Adrenal gland (tissue), 12 donors: ENCODE results near the gene DIP2C. TPM values are rescaled to one million over a fixed set of nuclear protein-coding genes. Genes with fewer than 3 reads are reported as not detected.

Experiments
- DNase-seq, 7 donors: peaks; one replicate each; pipeline ENCODE4 v3.0.0-alpha.2; 2019 to 2020
- H3K27ac ChIP-seq, 5 donors: fragments of 200-600 bp; sonication (generic) in 4 of 5; 1 replicate in 3 of 5; 2 replicates in 2 of 5; pipeline versions ENCODE4 v1.5.1 to v1.8.0; 2016 to 2020; ENCODE audit warnings: mild to moderate bottlenecking in 1 of 5
- H3K27me3 ChIP-seq: fragments of 200-600 bp; 2 replicates; pipeline ENCODE4 v1.8.0; 2021
- H3K36me3 ChIP-seq, 2 donors: fragments of 200-600 bp; replicated peaks in 1 of 2; 1 replicate in 1 of 2; 2 replicates in 1 of 2; pipeline versions ENCODE4 v1.5.1 to v1.8.0; 2018 to 2022
- H3K4me1 ChIP-seq, 2 donors: fragments of 200-600 bp; replicated peaks in 1 of 2; 1 replicate in 1 of 2; 2 replicates in 1 of 2; pipeline versions ENCODE4 v1.5.1 to v1.8.0; 2018 to 2021
- H3K4me3 ChIP-seq, 4 donors: fragments of 200-600 bp; sonication (generic) in 3 of 4; one replicate each; pipeline ENCODE4 v1.5.1; 2016 to 2018
- H3K9me3 ChIP-seq, 3 donors: fragments of 200-600 bp; sonication (generic) in 1 of 3; replicated peaks in 1 of 3; 1 replicate in 2 of 3; 2 replicates in 1 of 3; pipeline versions ENCODE4 v1.5.1 to v1.8.0; 2016 to 2021
- CTCF ChIP-seq, 6 experiments: fragments of 450-650 bp in 4 of 6; fragments of 200-600 bp in 2 of 6; sonication (generic) in 1 of 6; IDR thresholded peaks; 1 replicate in 5 of 6; 2 replicates in 1 of 6; pipeline versions ENCODE4 v1.5.1 to v1.8.0; 2016 to 2021; ENCODE audit warnings: antibody characterized with exemption in 6 of 6, mild to moderate bottlenecking in 2 of 6, moderate library complexity in 1 of 6
- POLR2A ChIP-seq, 2 donors: fragments of 450-650 bp; IDR thresholded peaks; one replicate each; pipeline ENCODE4 v1.6.1; 2017; ENCODE audit warnings: antibody characterized with exemption in 2 of 2, mild to moderate bottlenecking in 2 of 2, moderate library complexity in 1 of 2
- WGBS, 4 donors: extraction: QIAGEN DNeasy Blood & Tissue Kit in 2 of 4; methylation state at CpG; one replicate each; pipeline versions ENCODE4 v1.1.5 to v1.1.7; 2013 to 2017; 5-methylcytosine and 5-hydroxymethylcytosine counted together
- intact Hi-C, 2 donors: fragments of 100-400 bp; cut with DNase I; formaldehyde crosslinking; loops; one replicate each; pipeline versions ENCODE4 v1.14.1 to v1.15.0; 2022 to 2023
- polyA plus RNA-seq, 3 donors: library from polyadenylated mRNA; stranded (reverse); fragments of 200-250 nt in 2 of 3; fragments of 350-450 nt in 1 of 3; fragmentation: Illumina TruSeq in 1 of 3; extraction: RNeasy Lipid Tissue Mini Kit (QIAGEN cat#74804) in 1 of 3; gene quantifications; one replicate each; pipeline ENCODE4 v1.2.3, GENCODE V29; 2013 to 2014
- total RNA-seq, 9 donors: library from RNA; depleted of rRNA in 4 of 9; stranded (reverse); fragments of >200 nt in 4 of 9; fragments of 120-200 nt in 1 of 9; fragmentation: NEBNext Ultra II Directional in 1 of 9; extraction: Animal tissue kit (Norgen Biotek cat#: 25700) in 1 of 9; gene quantifications; one replicate each; pipeline versions ENCODE4 v1.1.0 to v1.2.4, GENCODE V29; 2013 to 2023
- donor health status: healthy with polysubstance abuse.
- donor health status: Bipolar disorder and iron deficiency.
- donor health status: DM: yes; HTN: yes; CAD: no.
- donor health status: DM: no; HTN: no; CAD: no.
- donor health status: DM: no; HTN: no; CAD: no.
- donor health status: DM: yes; HTN: yes; CAD: no.

The DIP2C gene
- total and polyA plus RNA-seq, 12 donors = 4.8 to 23.9 (median 19.7) TPM

GRCh38 chr10:552679-553078 is 136.8 kb downstream of the DIP2C start:
- H3K4me3 ChIP-seq = no peak overlapping the region
- H3K27me3 ChIP-seq = no peaks in the 10 kb centered on the region
- TF ChIP-seq POLR2A (IDR thresholded peaks at IDR 0.05) (no peak), CTCF (IDR thresholded peaks at IDR 0.05) (no peak)
- no peaks in the 10 kb centered on the region for H3K4me1 ChIP-seq
- WGBS, 4 donors = 93 to 96% (median 94%) methylated on average over 8 of the region's 8 CpGs
- H3K27ac ChIP-seq = no peak overlapping the region
- H3K9me3 ChIP-seq = no peaks in the 10 kb centered on the region
- intact Hi-C loops = no loop called here
- no peaks in the 10 kb centered on the region for H3K36me3 ChIP-seq
- DNase-seq = peak in 1 of 7 donors; percentile 10

GRCh38 chr10:551373-552252 is 137.9 kb downstream of the DIP2C start:
- H3K27ac ChIP-seq = no peak overlapping the region
- H3K27me3 ChIP-seq = no peaks in the 10 kb centered on the region
- H3K36me3 ChIP-seq = no peaks in the 10 kb centered on the region
- TF ChIP-seq POLR2A (IDR thresholded peaks at IDR 0.05) = no peak
- TF ChIP-seq CTCF (IDR thresholded peaks at IDR 0.05) = no peak
- no peak overlapping the region for H3K4me3 ChIP-seq
- 85 to 92% (median 89%) methylated on average over 8 to 19 of the region's 19 CpGs for WGBS, 4 donors
- no peaks in the 10 kb centered on the region for H3K4me1 ChIP-seq
- DNase-seq = peak in 1 of 7 donors; percentile 2
- intact Hi-C loops = no loop called here
- no peaks in the 10 kb centered on the region for H3K9me3 ChIP-seq

GRCh38 chr10:550665-551372 is 138.6 kb downstream of the DIP2C start:
- intact Hi-C loops = no loop called here
- 90 to 95% (median 93%) methylated on average over 13 to 20 of the region's 20 CpGs for WGBS, 4 donors

More at GRCh38 chr10:550665-551372, 138.6 kb downstream of the DIP2C start:
- DNase-seq = peak in 1 of 7 donors; percentile 11
- no peak overlapping the region for H3K4me3 ChIP-seq
- no peaks in the 10 kb centered on the region for H3K9me3 ChIP-seq
- no peaks in the 10 kb centered on the region for H3K27me3 ChIP-seq
- no peaks in the 10 kb centered on the region for H3K36me3 ChIP-seq
- TF ChIP-seq CTCF (IDR thresholded peaks at IDR 0.05) (no peak), POLR2A (IDR thresholded peaks at IDR 0.05) (no peak)
- H3K4me1 ChIP-seq = no peaks in the 10 kb centered on the region
- H3K27ac ChIP-seq = no peak overlapping the region
